SU-DHL-6 (cell line): ENCODE measurements around the gene C20orf144.

Experiments used
- EZH2phosphoT487 ChIP-seq: fragments of 200-600 bp; sonication (generic), shearing (Covaris generic); conservative IDR thresholded peaks from 2 replicates; pipeline ENCODE4 v1.6.1; 2018; ENCODE audit warnings: mild to moderate bottlenecking, antibody characterized with exemption, low read length, moderate library complexity, mixed read lengths
- TF ChIP-seq, protein P1 (sequence below): fragments of 200-600 bp; sonication (generic); IDR thresholded peaks from one replicate; pipeline ENCODE4 v1.5.1; 2017; ENCODE audit warnings: antibody characterized with exemption, mild to moderate bottlenecking, low read length, moderate library complexity; ENCODE audit not compliant: insufficient read depth, poor library complexity, severe bottlenecking

- TF ChIP-seq, protein P1, sequence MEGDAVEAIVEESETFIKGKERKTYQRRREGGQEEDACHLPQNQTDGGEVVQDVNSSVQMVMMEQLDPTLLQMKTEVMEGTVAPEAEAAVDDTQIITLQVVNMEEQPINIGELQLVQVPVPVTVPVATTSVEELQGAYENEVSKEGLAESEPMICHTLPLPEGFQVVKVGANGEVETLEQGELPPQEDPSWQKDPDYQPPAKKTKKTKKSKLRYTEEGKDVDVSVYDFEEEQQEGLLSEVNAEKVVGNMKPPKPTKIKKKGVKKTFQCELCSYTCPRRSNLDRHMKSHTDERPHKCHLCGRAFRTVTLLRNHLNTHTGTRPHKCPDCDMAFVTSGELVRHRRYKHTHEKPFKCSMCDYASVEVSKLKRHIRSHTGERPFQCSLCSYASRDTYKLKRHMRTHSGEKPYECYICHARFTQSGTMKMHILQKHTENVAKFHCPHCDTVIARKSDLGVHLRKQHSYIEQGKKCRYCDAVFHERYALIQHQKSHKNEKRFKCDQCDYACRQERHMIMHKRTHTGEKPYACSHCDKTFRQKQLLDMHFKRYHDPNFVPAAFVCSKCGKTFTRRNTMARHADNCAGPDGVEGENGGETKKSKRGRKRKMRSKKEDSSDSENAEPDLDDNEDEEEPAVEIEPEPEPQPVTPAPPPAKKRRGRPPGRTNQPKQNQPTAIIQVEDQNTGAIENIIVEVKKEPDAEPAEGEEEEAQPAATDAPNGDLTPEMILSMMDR: no peak
- TF ChIP-seq EZH2phosphoT487: no peak
Observed at GRCh38 chr20:33621717-33622400, 40.3 kb upstream of the C20orf144 start.
